Esophagus muscularis mucosa (tissue), 4 donors: ENCODE data around the gene POLR2B. TPM values are rescaled to one million over a fixed set of nuclear protein-coding genes. Genes with fewer than 3 reads are reported as not detected.

Experiments
- DNase-seq: peaks from one replicate; pipeline ENCODE4 v3.0.0-alpha.2; 2017; ENCODE audit errors: extremely low spot score
- H3K27ac ChIP-seq, 4 donors: fragments of 200-600 bp; sonication (generic); replicated peaks in 1 of 4; 1 replicate in 3 of 4; 2 replicates in 1 of 4; pipeline ENCODE4 v1.5.1; 2016 to 2019; ENCODE audit warnings: mild to moderate bottlenecking in 1 of 4
- H3K27me3 ChIP-seq, 4 donors: fragments of 200-600 bp; sonication (generic); one replicate each; pipeline versions ENCODE4 v1.5.1 to v1.6.0; 2016 to 2019
- H3K36me3 ChIP-seq, 4 donors: fragments of 200-600 bp; sonication (generic); one replicate each; pipeline ENCODE4 v1.5.1; 2016 to 2019
- H3K4me1 ChIP-seq, 4 donors: fragments of 200-600 bp; sonication (generic); one replicate each; pipeline ENCODE4 v1.5.1; 2016 to 2019
- H3K4me3 ChIP-seq, 4 donors: fragments of 200-600 bp; sonication (generic); 1 replicate in 2 of 4; 2 replicates in 2 of 4; pipeline ENCODE4 v1.5.1; 2016 to 2019; ENCODE audit warnings: mild to moderate bottlenecking in 4 of 4, moderate library complexity in 1 of 4
- H3K9me3 ChIP-seq, 4 donors: fragments of 200-600 bp; sonication (generic); 1 replicate in 3 of 4; 2 replicates in 1 of 4; pipeline ENCODE4 v1.5.1; 2016 to 2019
- CTCF ChIP-seq, 3 experiments: fragments of 200-600 bp in 2 of 3; fragments of 450-650 bp in 1 of 3; sonication (generic) in 2 of 3; IDR thresholded peaks; one replicate each; pipeline ENCODE4 v1.5.1; 2017 to 2019; ENCODE audit warnings: antibody characterized with exemption in 3 of 3, mild to moderate bottlenecking in 2 of 3, moderate library complexity in 1 of 3
- EP300 ChIP-seq: sonication (generic); formaldehyde crosslinking; IDR thresholded peaks from one replicate; pipeline ENCODE4 v1.6.1; 2017; ENCODE audit warnings: antibody characterized with exemption
- POLR2A ChIP-seq: fragments of 450-650 bp; IDR thresholded peaks from one replicate; pipeline ENCODE4 v1.6.1; 2017; ENCODE audit warnings: antibody characterized with exemption, moderate library complexity, mild to moderate bottlenecking, low read depth
- POLR2AphosphoS5 ChIP-seq, 2 donors: sonication (generic); formaldehyde crosslinking; IDR thresholded peaks; one replicate each; pipeline ENCODE4 v1.6.1; 2017; ENCODE audit warnings: antibody characterized with exemption in 2 of 2
- WGBS: methylation state at CpG from one replicate; pipeline ENCODE4 v1.1.5; 2018; 5-methylcytosine and 5-hydroxymethylcytosine counted together
- intact Hi-C: fragments of 100-400 bp; cut with DNase I; formaldehyde crosslinking; loops from one replicate; pipeline ENCODE4 v1.15.1; 2023
- total RNA-seq, 4 donors: library from RNA; depleted of rRNA; stranded (reverse); fragments of >200 nt; gene quantifications; one replicate each; pipeline versions ENCODE4 v1.1.0 to v1.2.1, GENCODE V29; 2016

Gene POLR2B
- total RNA-seq, 4 donors from 2014 or later: 58.3 to 95.7 (median 74.0) TPM

GRCh38 chr4:56979421-56980072 lies 851 bp downstream of the POLR2B start:
- Histone ChIP-seq H3K4me1 (peaks cover 53 to 79% (median 66%) of the 10 kb centered on the region in 4 donors), H3K27ac (peak overlapping the region; percentile 90 to 94 (median 92)), H3K9me3 (no peaks in the 10 kb centered on the region), H3K36me3 (peaks cover 0 to 21% (median 3%) of the 10 kb centered on the region in 4 donors), H3K27me3 (no peaks in the 10 kb centered on the region), H3K4me3 (peak overlapping the region; percentile 79 to 99 (median 92))
- intact Hi-C loops: no loop called here
- DNase-seq: no peak
- TF ChIP-seq POLR2A: no peak
- no peak for TF ChIP-seq POLR2AphosphoS5 (IDR thresholded peaks at IDR 0.05)
- no peak for TF ChIP-seq EP300
- no peak for TF ChIP-seq CTCF (IDR thresholded peaks at IDR 0.05)
- 16% methylated on average over 21 of the region's 21 CpGs for WGBS

GRCh38 chr4:56981795-56982201 lies 3.1 kb downstream of the POLR2B start:
- intact Hi-C loops: no loop called here
- no peak for TF ChIP-seq EP300
- no peak for TF ChIP-seq CTCF (IDR thresholded peaks at IDR 0.05)
- TF ChIP-seq POLR2AphosphoS5 (IDR thresholded peaks at IDR 0.05): no peak
- Histone ChIP-seq H3K27me3 (no peaks in the 10 kb centered on the region), H3K27ac (no peak overlapping the region), H3K4me3 (no peak overlapping the region), H3K4me1 (peaks cover 42 to 56% (median 48%) of the 10 kb centered on the region in 4 donors), H3K9me3 (no peaks in the 10 kb centered on the region), H3K36me3 (peaks cover 4 to 35% (median 16%) of the 10 kb centered on the region in 4 donors)
- DNase-seq: no peak
- 63% methylated on average over 4 of the region's 4 CpGs for WGBS

- no peak for DNase-seq
- peaks cover 19 to 67% (median 47%) of the 10 kb centered on the region in 4 donors for H3K36me3 ChIP-seq
Measured at GRCh38 chr4:56986192-56986591, 7.5 kb downstream of the POLR2B start.

GRCh38 chr4:56986952-56987351 lies 8.3 kb downstream of the POLR2B start:
- Histone ChIP-seq H3K4me3 (no peak overlapping the region), H3K4me1 (peaks cover 12 to 23% (median 17%) of the 10 kb centered on the region in 4 donors), H3K27ac (no peak overlapping the region), H3K36me3 (peaks cover 26 to 75% (median 53%) of the 10 kb centered on the region in 4 donors), H3K27me3 (no peaks in the 10 kb centered on the region), H3K9me3 (no peaks in the 10 kb centered on the region)
- intact Hi-C loops: no loop called here
- no peak for DNase-seq
- no peak for TF ChIP-seq POLR2A
- no peak for TF ChIP-seq CTCF (IDR thresholded peaks at IDR 0.05)
- TF ChIP-seq POLR2AphosphoS5 (IDR thresholded peaks at IDR 0.05): no peak
- no peak for TF ChIP-seq EP300
- WGBS: 88% methylated on average over 3 of the region's 3 CpGs

More at GRCh38 chr4:56986192-56986591, 7.5 kb downstream of the POLR2B start:
- no peak overlapping the region for H3K4me3 ChIP-seq
- intact Hi-C loops: no loop called here
- no peaks in the 10 kb centered on the region for H3K9me3 ChIP-seq
- WGBS: 85% methylated on average over 1 of the region's 1 CpG
- TF ChIP-seq EP300: no peak
- TF ChIP-seq POLR2A: no peak
- TF ChIP-seq CTCF (IDR thresholded peaks at IDR 0.05): no peak
- no peak for TF ChIP-seq POLR2AphosphoS5 (IDR thresholded peaks at IDR 0.05)
- no peaks in the 10 kb centered on the region for H3K27me3 ChIP-seq
- no peak overlapping the region for H3K27ac ChIP-seq
- H3K4me1 ChIP-seq: peaks cover 20 to 30% (median 25%) of the 10 kb centered on the region in 4 donors
